B cell (primary cell): Measurements from ENCODE around the gene PGAP3. TPM values are rescaled to one million over a fixed set of nuclear protein-coding genes. Genes with fewer than 3 reads are reported as not detected.

Source experiments
- ATAC-seq: fragments of 200-7000 bp; cut with Tn5 transposase; one replicate; pipeline ENCODE4 v1.10.0; 2021; ENCODE audit warnings: low read depth, mild to moderate bottlenecking, moderate number of reproducible peaks, moderate library complexity
- CTCF ChIA-PET: fragments of 350-600 bp; sonication (Branson Sonifier 250); formaldehyde crosslinking; loops from one replicate; lab custom pipeline; 2021; ENCODE audit warnings: antibody characterized with exemption, inconsistent platforms; lab: Charles Lee
- POLR2A ChIA-PET: fragments of 350-600 bp; sonication (Branson Sonifier 250); formaldehyde crosslinking; loops from one replicate; lab custom pipeline; 2021; ENCODE audit warnings: antibody characterized with exemption; lab: Charles Lee
- DNase-seq: peaks from one replicate; pipeline ENCODE4 v3.0.0; 2013
- H2AFZ ChIP-seq: 2 replicates; pipeline ENCODE4 v1.6.1; 2012; ENCODE audit warnings: mild to moderate bottlenecking, low read depth, low read length; ENCODE audit not compliant: insufficient read depth, poor library complexity, severe bottlenecking
- H3K27ac ChIP-seq, 2 donors: 1 replicate in 1 of 2; 2 replicates in 1 of 2; pipeline ENCODE4 v1.5.1; 2012 to 2013; ENCODE audit warnings: low read length in 2 of 2, mild to moderate bottlenecking in 2 of 2, moderate library complexity in 1 of 2
- H3K27me3 ChIP-seq, 4 experiments: fragments of 200-600 bp in 1 of 4; sonication (generic) in 1 of 4; replicated peaks in 1 of 4; 1 replicate in 2 of 4; 2 replicates in 2 of 4; pipeline versions ENCODE4 v1.6.1 to v1.7.0; 2013 to 2016; ENCODE audit warnings: low read length in 3 of 4, mild to moderate bottlenecking in 2 of 4, mixed read lengths in 1 of 4, moderate library complexity in 1 of 4; ENCODE audit not compliant: insufficient read depth in 4 of 4, control insufficient read depth in 3 of 4; ENCODE audit errors: control extremely low read depth in 1 of 4
- H3K36me3 ChIP-seq, 2 experiments: replicated peaks in 1 of 2; 1 replicate in 1 of 2; 2 replicates in 1 of 2; pipeline versions ENCODE4 v1.6.1 to v1.7.1; 2013; ENCODE audit warnings: low read length in 1 of 2; ENCODE audit not compliant: insufficient read depth in 2 of 2, control insufficient read depth in 1 of 2; ENCODE audit errors: control extremely low read depth in 1 of 2, extremely low read depth in 1 of 2
- H3K4me1 ChIP-seq, 2 donors: fragments of 200-600 bp in 1 of 2; sonication (generic) in 1 of 2; 1 replicate in 1 of 2; 2 replicates in 1 of 2; pipeline versions ENCODE4 v1.5.1 to v1.6.1; 2013 to 2017; ENCODE audit warnings: low read length in 2 of 2; ENCODE audit not compliant: control insufficient read depth in 2 of 2, insufficient read depth in 2 of 2
- H3K4me2 ChIP-seq: replicated peaks from 2 replicates; pipeline ENCODE3; 2012; ENCODE audit warnings: mild to moderate bottlenecking, low read depth, low read length; ENCODE audit not compliant: poor library complexity, severe bottlenecking
- H3K4me3 ChIP-seq, 5 experiments: fragments of 200-600 bp in 1 of 5; sonication (generic) in 1 of 5; 1 replicate in 3 of 5; 2 replicates in 2 of 5; pipeline versions ENCODE4 v1.5.1 to v1.7.0; 2011 to 2016; ENCODE audit warnings: low read length in 4 of 5, mild to moderate bottlenecking in 4 of 5, low read depth in 2 of 5, control low read depth in 1 of 5, moderate library complexity in 1 of 5; ENCODE audit not compliant: insufficient read depth in 1 of 5; ENCODE audit errors: control extremely low read depth in 1 of 5, extremely low read depth in 1 of 5
- H3K79me2 ChIP-seq: fragments of 200-600 bp; sonication (generic); one replicate; pipeline ENCODE4 v1.6.0; 2016; ENCODE audit warnings: low read length; ENCODE audit not compliant: control insufficient read depth, insufficient read depth
- H3K9ac ChIP-seq: fragments of 200-600 bp; sonication (generic); 2 replicates; pipeline ENCODE4 v1.6.1; 2017; ENCODE audit warnings: mild to moderate bottlenecking, low read length, moderate library complexity
- H3K9me3 ChIP-seq, 3 donors: one replicate each; pipeline versions ENCODE4 v1.6.1 to v1.7.1; 2013; ENCODE audit warnings: low read length in 2 of 3; ENCODE audit not compliant: control insufficient read depth in 2 of 3, insufficient read depth in 1 of 3; ENCODE audit errors: control extremely low read depth in 1 of 3
- H4K20me1 ChIP-seq: 2 replicates; pipeline ENCODE4 v1.6.0; 2012; ENCODE audit warnings: mild to moderate bottlenecking, low read length; ENCODE audit not compliant: insufficient read depth, control insufficient read depth, poor library complexity, severe bottlenecking
- H3K27ac Mint-ChIP-seq: one replicate; pipeline ENCODE4 v1.8.0; 2021; ENCODE audit warnings: mixed read lengths
- H3K27me3 Mint-ChIP-seq: one replicate; pipeline ENCODE4 v1.8.0; 2021; ENCODE audit warnings: mixed read lengths
- H3K4me1 Mint-ChIP-seq: one replicate; pipeline ENCODE4 v1.8.0; 2021; ENCODE audit warnings: mixed read lengths
- H3K4me3 Mint-ChIP-seq: one replicate; pipeline ENCODE4 v1.8.0; 2021; ENCODE audit warnings: mixed read lengths
- H3K9me3 Mint-ChIP-seq: one replicate; pipeline ENCODE4 v1.8.0; 2022; ENCODE audit warnings: mixed read lengths; ENCODE audit not compliant: insufficient read depth
- EZH2 ChIP-seq: IDR thresholded peaks from 2 replicates; pipeline ENCODE4 v1.6.1; 2012; ENCODE audit warnings: borderline replicate concordance, low read depth, mild to moderate bottlenecking, moderate library complexity, low read length; ENCODE audit not compliant: insufficient read depth, poor library complexity, severe bottlenecking
- WGBS: methylation state at CpG from one replicate; pipeline ENCODE4 v1.1.5; 2013; ENCODE audit warnings: missing lambda C conversion rate; ENCODE audit not compliant: insufficient coverage; 5-methylcytosine and 5-hydroxymethylcytosine counted together
- intact Hi-C: fragments of 100-400 bp; cut with micrococcal nuclease; formaldehyde crosslinking; loops from one replicate; pipeline ENCODE4 v1.10.0; 2022
- polyA plus RNA-seq: library from polyadenylated mRNA; depleted of rRNA; stranded (reverse); fragments of >200 nt; gene quantifications from 2 replicates; pipeline ENCODE4 v1.2.3, GENCODE V29; 2012
- total RNA-seq, 2 donors: library from RNA; stranded (reverse); fragments of 120-200 nt in 1 of 2; gene quantifications; 1 replicate in 1 of 2; 2 replicates in 1 of 2; pipeline versions ENCODE4 v1.2.3 to v1.2.4, GENCODE V29; 2013 to 2022
- TF ChIP-seq, protein P1 (sequence below): fragments of 200-600 bp; IDR thresholded peaks from one replicate; pipeline ENCODE4 v1.8.0; 2022; ENCODE audit warnings: antibody characterized with exemption, mild to moderate bottlenecking

The PGAP3 gene
- total and polyA plus RNA-seq, 2 donors (not counting 1 experiment from before 2014, with no cell fraction given), result 27.4 to 34.3 TPM

- Mint-ChIP-seq H3K4me3 (no peak overlapping the region), H3K9me3 (no peaks in the 10 kb centered on the region), H3K4me1 (peaks cover 57% of the 10 kb centered on the region), H3K27me3 (peaks cover 15% of the 10 kb centered on the region), H3K27ac (peak overlapping the region; percentile 61)
- no peaks in the 10 kb centered on the region for H4K20me1 ChIP-seq
- ATAC-seq (no peak), DNase-seq (peak; percentile 18)
- H3K9me3 ChIP-seq, result peaks cover 0 to 3% (median 0%) of the 10 kb centered on the region in 3 donors
- no peaks in the 10 kb centered on the region for H3K79me2 ChIP-seq
- CTCF ChIA-PET, result interaction anchor here (0.6 to 8.7 kb wide), 14 partner anchors 7 to 290 kb away, joined by 3 to 109 read pairs (median 4); partner anchors contain the start of genes GSDMA, MIEN1 and PGAP3
- H3K27me3 ChIP-seq, result peaks cover 0 to 22% (median under 1%) of the 10 kb centered on the region in 4 experiments
- no peak overlapping the region for H3K27ac ChIP-seq
- intact Hi-C loops, result no loop called here
- H3K4me1 ChIP-seq, result peaks cover 57 to 70% of the 10 kb centered on the region in 2 donors
- 83% methylated on average over 12 of the region's 15 CpGs for WGBS
- peak overlapping the region; percentile 54 for H3K4me2 ChIP-seq
- TF ChIP-seq, protein P1, sequence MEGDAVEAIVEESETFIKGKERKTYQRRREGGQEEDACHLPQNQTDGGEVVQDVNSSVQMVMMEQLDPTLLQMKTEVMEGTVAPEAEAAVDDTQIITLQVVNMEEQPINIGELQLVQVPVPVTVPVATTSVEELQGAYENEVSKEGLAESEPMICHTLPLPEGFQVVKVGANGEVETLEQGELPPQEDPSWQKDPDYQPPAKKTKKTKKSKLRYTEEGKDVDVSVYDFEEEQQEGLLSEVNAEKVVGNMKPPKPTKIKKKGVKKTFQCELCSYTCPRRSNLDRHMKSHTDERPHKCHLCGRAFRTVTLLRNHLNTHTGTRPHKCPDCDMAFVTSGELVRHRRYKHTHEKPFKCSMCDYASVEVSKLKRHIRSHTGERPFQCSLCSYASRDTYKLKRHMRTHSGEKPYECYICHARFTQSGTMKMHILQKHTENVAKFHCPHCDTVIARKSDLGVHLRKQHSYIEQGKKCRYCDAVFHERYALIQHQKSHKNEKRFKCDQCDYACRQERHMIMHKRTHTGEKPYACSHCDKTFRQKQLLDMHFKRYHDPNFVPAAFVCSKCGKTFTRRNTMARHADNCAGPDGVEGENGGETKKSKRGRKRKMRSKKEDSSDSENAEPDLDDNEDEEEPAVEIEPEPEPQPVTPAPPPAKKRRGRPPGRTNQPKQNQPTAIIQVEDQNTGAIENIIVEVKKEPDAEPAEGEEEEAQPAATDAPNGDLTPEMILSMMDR, result no peak
- TF ChIP-seq EZH2, result no peak
- no peak overlapping the region for H3K4me3 ChIP-seq
- H3K36me3 ChIP-seq, result no peaks in the 10 kb centered on the region
- POLR2A ChIA-PET, result interaction anchor here (0.9 kb wide), 1 partner anchor 28 kb away, joined by 3 read pairs; no protein-coding TSS in a partner anchor
- H3K9ac ChIP-seq, result no peak overlapping the region
- H2AFZ ChIP-seq, result no peak overlapping the region
These were observed 15.1 kb downstream of the PGAP3 start for GRCh38 chr17:39672522-39673334.
